GM13977 (cell line): ENCODE results near the gene PTCD3.

Experiments used
- DNase-seq: peaks from one replicate; pipeline ENCODE4 v3.0.0; 2012; ENCODE audit warnings: low spot score
- in situ Hi-C: fragments of 300-500 bp; cut with MboI; formaldehyde crosslinking; loops from one replicate; pipeline ENCODE4 v1.12.0; 2022; ENCODE audit warnings: low sequenced_read_pairs, low pct_unique_long_range_greater_than_20kb, mixed read lengths, inconsistent platforms; ENCODE audit not compliant: unreplicated experiment
- TF ChIP-seq, protein P1 (sequence below): IDR thresholded peaks from 2 replicates; pipeline ENCODE4 v1.5.1; 2012; ENCODE audit warnings: mild to moderate bottlenecking, control low read depth; ENCODE audit not compliant: insufficient read depth; ENCODE audit errors: extremely low read depth, missing control alignments

PTCD3 gene

DNA sequence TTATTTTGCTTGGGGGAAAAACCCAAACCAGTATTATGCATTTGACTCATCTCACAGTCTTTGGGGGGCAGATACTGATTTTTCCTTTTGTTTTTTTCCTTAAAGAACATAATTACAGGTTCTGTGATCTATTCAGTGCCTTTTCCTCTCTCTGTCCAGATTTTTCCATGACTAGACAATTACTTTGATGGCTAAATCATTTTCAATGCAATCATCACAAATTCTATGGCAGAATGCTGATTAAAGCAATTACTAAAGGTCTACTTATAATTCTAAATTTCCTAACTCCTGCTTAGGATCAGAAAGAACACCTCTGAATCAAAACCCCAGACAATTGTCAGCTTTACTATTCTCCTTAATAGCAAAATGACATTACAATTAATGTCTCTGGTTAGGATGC is 39.1 kb upstream of the PTCD3 start:
- in situ Hi-C loops, result no loop called here
- TF ChIP-seq, protein P1, sequence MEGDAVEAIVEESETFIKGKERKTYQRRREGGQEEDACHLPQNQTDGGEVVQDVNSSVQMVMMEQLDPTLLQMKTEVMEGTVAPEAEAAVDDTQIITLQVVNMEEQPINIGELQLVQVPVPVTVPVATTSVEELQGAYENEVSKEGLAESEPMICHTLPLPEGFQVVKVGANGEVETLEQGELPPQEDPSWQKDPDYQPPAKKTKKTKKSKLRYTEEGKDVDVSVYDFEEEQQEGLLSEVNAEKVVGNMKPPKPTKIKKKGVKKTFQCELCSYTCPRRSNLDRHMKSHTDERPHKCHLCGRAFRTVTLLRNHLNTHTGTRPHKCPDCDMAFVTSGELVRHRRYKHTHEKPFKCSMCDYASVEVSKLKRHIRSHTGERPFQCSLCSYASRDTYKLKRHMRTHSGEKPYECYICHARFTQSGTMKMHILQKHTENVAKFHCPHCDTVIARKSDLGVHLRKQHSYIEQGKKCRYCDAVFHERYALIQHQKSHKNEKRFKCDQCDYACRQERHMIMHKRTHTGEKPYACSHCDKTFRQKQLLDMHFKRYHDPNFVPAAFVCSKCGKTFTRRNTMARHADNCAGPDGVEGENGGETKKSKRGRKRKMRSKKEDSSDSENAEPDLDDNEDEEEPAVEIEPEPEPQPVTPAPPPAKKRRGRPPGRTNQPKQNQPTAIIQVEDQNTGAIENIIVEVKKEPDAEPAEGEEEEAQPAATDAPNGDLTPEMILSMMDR, result no peak
- no peak for DNase-seq

DNA sequence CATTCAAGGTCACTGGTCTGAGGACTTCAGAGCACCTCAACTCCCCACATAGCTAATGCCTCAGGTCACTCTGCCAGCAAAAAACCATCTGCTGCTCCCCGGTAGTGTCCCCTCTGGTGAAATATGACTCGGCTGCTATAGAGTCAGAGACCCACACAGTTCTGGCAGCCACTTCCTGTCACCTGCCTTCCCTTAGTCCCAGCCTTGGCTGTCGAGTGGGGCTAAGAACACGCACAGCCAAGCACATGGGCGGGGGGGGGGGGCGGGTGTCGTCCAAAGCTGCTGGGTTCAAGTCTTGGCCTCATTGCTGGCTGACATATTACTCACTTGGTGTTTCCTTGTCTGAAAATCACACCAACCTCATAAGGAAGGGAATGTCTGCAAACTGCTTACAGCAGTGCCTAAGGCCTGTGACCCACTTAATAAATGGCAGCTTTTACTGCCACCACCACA is 37.9 kb upstream of the PTCD3 start:
- TF ChIP-seq, protein P1, result no peak
- peak; percentile 53 for DNase-seq
- in situ Hi-C loops, result no loop called here

DNA sequence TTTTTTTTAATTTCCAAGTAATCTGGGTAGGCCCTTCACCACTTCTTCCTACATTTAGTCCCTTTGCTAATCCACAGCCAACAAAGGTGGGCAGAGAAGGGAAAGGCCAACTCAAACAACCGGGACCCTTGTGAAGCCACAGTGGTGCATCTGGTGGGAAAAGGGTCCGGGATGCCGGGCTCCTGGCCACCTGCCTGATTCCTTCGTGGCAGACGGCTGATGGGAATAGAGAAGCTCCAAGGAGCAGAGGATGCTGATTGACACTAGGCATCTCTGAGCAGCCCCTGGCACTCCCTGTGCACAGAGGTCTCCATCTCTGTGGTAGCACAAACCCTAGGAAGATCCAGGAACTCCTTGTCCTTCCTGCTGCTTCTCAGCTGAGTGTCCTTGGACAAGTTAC is 37.4 kb upstream of the PTCD3 start:
- in situ Hi-C loops, result no loop called here
- no peak for DNase-seq
- TF ChIP-seq, protein P1, result no peak

DNA sequence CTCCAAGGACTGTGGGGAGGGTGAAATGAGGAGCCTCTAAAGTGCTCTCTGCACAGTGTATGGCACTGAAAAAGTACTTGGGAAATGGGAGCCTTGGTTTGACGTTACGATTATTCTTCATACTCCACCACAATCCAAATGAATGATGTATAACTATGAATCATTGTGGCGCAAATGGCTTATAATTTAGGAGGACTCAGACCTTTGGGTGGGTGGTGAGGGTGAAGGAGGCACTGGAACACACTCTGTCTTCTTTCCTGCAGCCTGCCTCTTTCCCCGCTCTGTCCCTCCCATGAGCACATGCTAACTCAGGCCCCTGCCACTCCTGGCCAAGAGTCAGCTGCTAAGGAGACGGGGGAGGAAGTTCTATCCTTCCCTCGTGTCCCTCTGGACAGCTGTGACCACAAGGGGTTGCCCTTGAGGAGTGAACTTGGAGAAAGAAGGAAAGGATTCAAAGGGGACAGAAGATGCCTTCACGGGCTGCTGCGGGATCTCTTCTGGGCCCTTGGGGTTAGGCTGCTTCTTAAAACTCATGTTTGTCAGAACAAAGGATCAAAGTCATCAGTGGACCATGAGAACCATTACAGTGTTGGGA is 36.8 kb upstream of the PTCD3 start:
- in situ Hi-C loops, result no loop called here

DNA sequence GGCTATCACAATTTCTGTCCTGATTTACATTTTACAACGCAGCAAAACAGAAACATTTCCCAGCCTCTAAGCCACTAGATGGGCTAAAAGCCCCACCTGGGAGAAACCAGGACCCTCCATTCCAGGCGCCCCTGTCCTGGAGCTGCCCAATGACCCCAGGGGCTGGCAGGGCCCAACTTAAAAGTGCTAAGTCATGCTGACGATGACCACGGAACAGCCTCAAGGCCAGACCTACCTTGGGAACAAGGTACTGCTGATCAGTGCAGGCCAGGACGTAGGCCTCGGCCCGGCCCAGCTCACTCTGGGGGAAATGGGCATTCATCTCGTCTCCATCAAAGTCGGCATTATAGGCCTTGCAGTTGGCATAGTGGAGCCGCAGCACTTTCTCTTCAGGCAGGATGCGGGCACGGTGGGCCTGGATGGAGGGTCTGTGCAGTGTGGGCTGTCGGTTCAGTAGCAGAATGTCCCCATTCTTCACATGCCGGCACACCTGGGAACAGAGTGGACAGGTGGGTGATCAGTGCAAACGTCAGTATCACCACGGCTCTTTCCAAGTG is 36.2 kb upstream of the PTCD3 start:
- in situ Hi-C loops, result loop anchor here (10.0 kb wide), 1 partner anchor 345 kb away; no protein-coding TSS in a partner anchor
- TF ChIP-seq, protein P1, result no peak
- no peak for DNase-seq

More for the DNA sequence above, 36.8 kb upstream of the PTCD3 start:
- no peak for DNase-seq
- TF ChIP-seq, protein P1, result no peak

DNA sequence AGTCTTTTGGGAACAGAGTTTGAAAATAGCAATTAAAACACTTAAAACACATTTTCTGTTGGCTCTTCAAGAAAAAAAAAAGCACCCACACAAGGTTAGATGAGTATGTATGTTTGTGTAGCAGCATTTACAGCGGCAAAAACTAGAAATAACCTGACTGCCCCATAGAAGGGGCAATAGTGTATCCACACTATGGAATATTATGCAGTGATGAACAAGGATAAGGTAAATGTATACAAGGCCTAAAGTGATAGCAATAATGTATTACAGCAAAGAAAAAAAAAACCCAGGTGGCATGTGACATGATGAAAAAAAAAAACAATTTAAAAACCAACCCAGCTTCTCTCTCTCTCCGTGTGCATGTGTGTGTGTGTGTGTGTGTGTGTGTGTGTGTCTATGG is 35.2 kb upstream of the PTCD3 start:
- DNase-seq, result no peak
- in situ Hi-C loops, result loop anchor here (10.0 kb wide), 1 partner anchor 346 kb away; no protein-coding TSS in a partner anchor
- TF ChIP-seq, protein P1, result no peak
